Measurements from ENCODE around the gene SDR9C7.
"Not testable (repeated sequence)": the region's sequence is repeated elsewhere in the genome, so short reads cannot be mapped to it uniquely, and the experiment has no call there.

The SDR9C7 gene

DNA sequence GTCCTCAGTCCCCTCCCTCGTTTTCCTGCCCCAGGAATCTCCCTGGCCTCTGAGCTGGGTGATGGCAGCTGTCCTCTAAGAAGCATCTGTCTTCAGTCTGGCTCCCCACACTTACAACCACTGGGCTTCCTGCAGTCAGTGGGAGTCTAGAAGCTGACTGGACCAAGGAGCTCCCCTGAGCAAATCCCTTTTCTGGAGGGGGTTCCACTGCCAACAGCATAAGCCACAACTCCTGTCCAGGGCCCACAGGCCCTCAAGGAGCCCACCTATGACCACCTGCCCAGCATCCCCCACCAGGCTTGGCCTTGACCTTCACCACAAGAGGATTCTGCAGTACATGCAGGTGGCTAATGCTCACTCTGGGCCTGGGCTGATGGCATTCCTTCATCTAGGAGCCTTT is 19.1 kb upstream of the SDR9C7 start:
- no peak for DNase-seq (ENCODE audit: low spot score)

- no peak for DNase-seq (ENCODE audit: low spot score)
These were observed 17.6 kb upstream of the SDR9C7 start for GRCh38 chr12:56951582-56952339.

GRCh38 chr12:56948881-56949280 is 14.7 kb upstream of the SDR9C7 start:
- DNase-seq (ENCODE audit: low spot score): no peak

DNA sequence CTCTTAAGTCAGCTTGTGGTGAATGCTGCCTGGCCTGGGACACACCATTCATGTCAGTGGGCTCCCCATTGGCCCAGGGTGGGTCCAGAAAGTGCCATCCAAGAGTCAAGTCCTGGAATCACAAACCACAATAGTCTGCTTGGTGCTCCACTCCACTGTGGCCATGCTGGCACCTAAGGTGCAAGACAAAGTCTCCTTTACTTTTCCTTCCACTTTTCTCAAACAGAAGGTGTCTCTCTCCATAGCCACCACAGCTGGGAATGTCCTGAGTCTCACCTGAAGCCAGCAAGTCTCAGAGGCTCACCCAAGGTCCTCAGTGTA is 14.2 kb upstream of the SDR9C7 start:
- no peak for DNase-seq (ENCODE audit: low spot score)

- DNase-seq (ENCODE audit: low spot score): no peak
These were observed 13.6 kb upstream of the SDR9C7 start for GRCh38 chr12:56947633-56948456.

GRCh38 chr12:56943878-56944277 is 9.7 kb upstream of the SDR9C7 start:
- no peak for DNase-seq (ENCODE audit: low spot score)

- DNase-seq (ENCODE audit: low spot score): not testable (repeated sequence)
These were observed 9.2 kb upstream of the SDR9C7 start for GRCh38 chr12:56943374-56943773.

DNA sequence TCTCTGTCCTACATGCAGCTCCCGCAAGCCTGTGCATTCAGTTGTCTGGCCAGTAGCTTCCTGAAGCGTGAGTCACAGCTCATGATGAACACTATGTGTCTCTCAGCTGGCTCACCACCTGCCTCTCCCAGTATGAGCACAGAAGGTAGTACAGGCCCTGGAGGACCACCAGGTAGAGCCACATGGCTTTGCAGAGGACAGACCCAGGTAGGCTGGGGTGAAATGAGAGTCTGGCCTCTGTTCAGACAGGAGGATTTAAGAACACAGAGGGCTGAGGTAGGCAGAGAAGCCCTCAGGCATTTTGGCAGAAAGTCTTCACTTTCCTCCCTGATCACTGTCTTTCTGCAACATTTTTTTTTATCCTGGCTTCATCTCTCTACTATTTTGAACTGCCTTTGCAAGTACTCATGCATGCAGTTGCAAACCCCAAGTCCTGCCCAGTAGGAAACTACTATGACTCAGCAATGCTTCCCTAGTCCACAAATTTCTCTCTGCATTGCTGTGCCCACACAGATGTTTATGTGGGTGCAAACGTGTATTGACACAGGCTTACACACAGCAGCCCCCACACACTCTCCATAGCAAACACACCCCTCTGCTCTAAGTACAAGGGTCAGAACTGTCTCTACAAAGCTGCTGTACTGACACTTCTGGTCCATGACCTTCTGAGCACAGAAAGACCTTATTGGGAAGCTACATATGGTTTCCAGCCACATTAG is 7.2 kb upstream of the SDR9C7 start:
- DNase-seq (ENCODE audit: low spot score): peak; percentile 77

- DNase-seq (ENCODE audit: low spot score): not testable (repeated sequence)
These were observed 6.7 kb upstream of the SDR9C7 start for GRCh38 chr12:56940942-56941298.

DNA sequence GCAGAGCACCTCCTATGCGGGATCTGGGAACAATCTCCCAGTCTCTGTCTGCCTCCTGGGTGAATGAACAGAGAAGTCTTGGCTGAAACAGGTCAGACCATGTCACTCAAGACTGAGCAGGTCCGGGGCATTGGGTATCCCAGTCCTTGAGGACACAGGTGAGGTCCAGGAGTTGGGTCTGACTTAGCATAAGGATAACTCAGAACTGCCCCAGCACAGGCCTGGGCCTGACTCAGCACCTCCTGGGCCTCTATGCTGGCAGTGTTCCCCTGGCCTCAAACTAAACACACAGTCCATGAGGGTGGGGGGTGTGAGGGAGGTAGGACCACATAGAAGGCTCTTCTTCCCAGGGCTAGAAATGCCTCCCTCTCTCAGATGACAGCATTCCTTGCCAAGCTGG is 1.5 kb upstream of the SDR9C7 start:
- DNase-seq (ENCODE audit: low spot score): no peak

DNA sequence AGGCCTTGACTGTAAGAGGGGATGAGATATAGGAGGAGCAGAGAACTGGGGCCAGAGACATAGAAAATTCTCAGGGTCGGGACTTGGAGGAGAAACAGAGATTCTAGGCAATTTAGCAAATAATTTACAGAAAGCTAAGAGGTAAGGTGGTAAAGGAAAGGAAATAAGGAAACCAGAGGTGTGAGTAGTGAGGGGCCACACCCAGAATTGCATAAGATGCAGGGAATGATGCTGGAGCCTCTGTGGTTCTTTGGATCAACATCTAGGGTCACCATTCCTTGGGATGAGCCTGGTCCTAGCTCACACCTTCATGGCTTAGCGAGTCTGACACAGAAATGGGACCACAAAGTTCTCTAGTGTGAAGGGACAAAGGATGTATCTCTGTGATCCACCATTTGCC is 949 bp upstream of the SDR9C7 start:
- peak; percentile 20 for DNase-seq (ENCODE audit: low spot score)

- DNase-seq (ENCODE audit: low spot score): no peak
These were observed 1.3 kb downstream of the SDR9C7 start for GRCh38 chr12:56932867-56933266.

GRCh38 chr12:56932146-56932545 is 2.1 kb downstream of the SDR9C7 start:
- no peak for DNase-seq (ENCODE audit: low spot score)

DNA sequence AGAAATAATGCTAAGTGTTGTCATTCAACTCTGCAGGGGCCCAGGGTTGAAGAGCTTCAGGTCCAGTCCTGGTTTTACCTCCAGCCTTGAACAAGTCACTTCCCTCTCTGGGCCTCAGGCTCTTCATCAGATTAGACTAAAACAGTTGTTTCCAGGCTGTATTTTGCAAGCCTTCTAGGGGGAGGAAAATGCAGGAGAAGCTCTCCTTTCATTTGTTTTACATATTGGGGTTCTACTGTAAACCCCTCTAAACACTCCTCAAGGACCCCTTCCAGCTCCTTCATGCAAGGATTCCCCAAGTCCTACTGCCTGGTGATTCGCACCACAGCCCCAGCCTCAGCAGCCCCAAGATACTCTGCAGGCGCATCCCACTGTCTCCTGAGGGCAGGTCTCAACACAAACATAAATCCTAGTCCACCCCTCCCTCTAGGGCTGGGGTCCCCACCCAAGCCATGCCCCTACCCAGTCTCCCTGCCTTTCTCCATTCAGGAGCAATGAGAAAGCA is 2.7 kb downstream of the SDR9C7 start:
- DNase-seq (ENCODE audit: low spot score): peak; percentile 44

DNA sequence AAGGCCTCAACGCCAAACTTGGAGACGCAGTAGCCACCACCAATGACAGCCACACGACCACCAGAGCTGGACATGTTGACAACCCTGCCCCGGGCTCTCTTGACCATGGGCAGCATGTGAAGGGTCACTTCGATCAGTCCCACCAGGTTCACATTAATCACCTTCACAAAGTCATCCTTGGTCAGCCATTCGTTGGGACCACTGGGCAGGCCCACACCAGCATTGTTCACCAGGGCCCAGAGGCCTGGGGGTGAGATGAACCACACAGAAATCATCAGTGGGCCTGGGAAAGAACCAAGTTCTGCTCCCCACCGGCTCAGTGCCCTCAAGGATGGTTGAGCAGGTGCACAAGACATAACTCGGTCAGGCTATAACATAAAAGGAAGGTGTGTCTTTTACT is 4.0 kb downstream of the SDR9C7 start:
- DNase-seq (ENCODE audit: low spot score): no peak

DNA sequence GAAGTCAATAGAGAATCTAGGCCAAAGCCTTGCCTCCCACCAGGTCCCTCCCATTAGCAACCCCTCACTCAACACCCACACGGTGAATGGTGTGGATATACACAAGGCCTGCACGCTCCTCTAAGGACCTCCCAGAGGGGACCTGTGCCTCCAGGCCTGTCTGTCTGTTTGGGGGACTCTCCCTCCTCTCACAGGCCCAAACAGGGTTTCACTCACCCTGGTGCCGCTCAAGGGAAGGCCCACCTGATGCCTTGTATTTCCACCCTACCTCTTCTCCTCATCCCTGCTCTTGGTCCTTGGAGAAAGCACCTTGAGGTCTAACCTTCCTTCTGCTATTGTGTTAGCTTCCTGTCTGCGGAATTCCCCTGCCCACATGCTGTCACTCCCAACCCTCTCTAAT is 4.4 kb downstream of the SDR9C7 start:
- no peak for DNase-seq (ENCODE audit: low spot score)

GRCh38 chr12:56928262-56928661 is 5.9 kb downstream of the SDR9C7 start:
- no peak for DNase-seq (ENCODE audit: low spot score)

- DNase-seq (ENCODE audit: low spot score): no peak
These were observed 6.9 kb downstream of the SDR9C7 start for GRCh38 chr12:56927281-56927680.

GRCh38 chr12:56922031-56922430 is 12.2 kb downstream of the SDR9C7 start:
- no peak for DNase-seq (ENCODE audit: low spot score)

- no peak for DNase-seq (ENCODE audit: low spot score)
These were observed 12.9 kb downstream of the SDR9C7 start for GRCh38 chr12:56921346-56921745.

DNA sequence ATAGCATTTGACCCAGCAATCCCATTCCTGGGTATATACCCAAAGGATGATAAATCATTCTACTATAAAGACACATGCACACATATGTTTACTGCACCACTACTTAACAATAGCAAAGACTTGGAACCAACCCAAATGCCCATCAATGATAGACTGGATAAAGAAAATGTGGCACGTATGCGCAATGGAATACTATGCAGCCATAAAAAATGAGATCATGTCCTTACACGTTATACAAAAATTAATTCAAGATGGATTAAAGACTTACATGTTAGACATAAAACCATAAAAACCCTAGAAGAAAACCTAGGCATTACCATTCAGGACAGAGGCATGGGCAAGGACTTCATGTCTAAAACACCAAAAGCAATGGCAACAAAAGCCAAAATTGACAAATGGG is 16.1 kb downstream of the SDR9C7 start:
- DNase-seq (ENCODE audit: low spot score): not testable (repeated sequence)

DNA sequence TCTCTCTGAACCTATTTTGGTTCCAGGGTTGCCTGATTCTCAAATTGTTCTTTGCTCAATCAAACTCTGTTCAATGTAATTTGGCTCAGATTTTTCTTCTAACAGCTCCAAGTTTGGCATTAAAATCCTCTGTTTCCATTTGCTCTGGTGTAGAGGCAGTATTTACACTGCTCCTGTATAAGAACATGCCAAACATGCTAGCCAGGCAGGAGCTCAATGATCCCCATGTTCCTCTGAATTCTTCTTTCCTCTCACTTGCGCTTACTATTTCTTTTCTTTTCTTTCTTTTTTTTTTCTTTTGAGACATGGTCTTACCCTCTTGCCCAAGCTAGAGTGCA is 17.2 kb downstream of the SDR9C7 start:
- DNase-seq (ENCODE audit: low spot score): no peak
